Uterus (tissue), 4 donors: ENCODE measurements around the gene TMEM164. TPM values are rescaled to one million over a fixed set of nuclear protein-coding genes. Genes with fewer than 3 reads are reported as not detected.
"Not testable (repeated sequence)": the region's sequence is repeated elsewhere in the genome, so short reads cannot be mapped to it uniquely, and the experiment has no call there.

Source experiments
- DNase-seq, 2 donors: peaks; one replicate each; pipeline ENCODE4 v3.0.0-alpha.2; 2019 to 2020
- H3K27ac ChIP-seq, 2 donors: fragments of 200-600 bp; sonication (generic); 1 replicate in 1 of 2; 2 replicates in 1 of 2; pipeline ENCODE4 v1.5.1; 2016 to 2018
- H3K27me3 ChIP-seq, 2 donors: fragments of 200-600 bp; sonication (generic); one replicate each; pipeline ENCODE4 v1.5.1; 2018 to 2019; ENCODE audit warnings: control low read depth in 1 of 2
- H3K36me3 ChIP-seq, 2 donors: fragments of 200-600 bp; sonication (generic); one replicate each; pipeline ENCODE4 v1.5.1; 2019; ENCODE audit warnings: control low read depth in 1 of 2
- H3K4me1 ChIP-seq, 2 donors: fragments of 200-600 bp; sonication (generic); one replicate each; pipeline ENCODE4 v1.5.1; 2018 to 2019; ENCODE audit warnings: control low read depth in 1 of 2
- H3K4me3 ChIP-seq, 2 donors: fragments of 200-600 bp; sonication (generic); 1 replicate in 1 of 2; 2 replicates in 1 of 2; pipeline ENCODE4 v1.5.1; 2018 to 2019; ENCODE audit warnings: mild to moderate bottlenecking in 1 of 2
- H3K9me3 ChIP-seq, 2 donors: fragments of 200-600 bp; sonication (generic); one replicate each; pipeline ENCODE4 v1.5.1; 2019; ENCODE audit warnings: control low read depth in 1 of 2
- POLR2A ChIP-seq, 2 donors: fragments of 450-650 bp; IDR thresholded peaks; one replicate each; pipeline ENCODE4 v1.6.1; 2016; ENCODE audit warnings: antibody characterized with exemption in 2 of 2, mild to moderate bottlenecking in 1 of 2, moderate library complexity in 1 of 2
- intact Hi-C: fragments of 100-400 bp; cut with DNase I; formaldehyde crosslinking; loops from one replicate; pipeline ENCODE4 v1.15.1; 2023; ENCODE audit warnings: low total_unique reads
- total RNA-seq, 4 donors: library from RNA; depleted of rRNA in 3 of 4; stranded (reverse); fragments of >200 nt in 3 of 4; gene quantifications; one replicate each; pipeline versions ENCODE4 v1.1.0 to v1.2.4, GENCODE V29; 2014 to 2023
- TF ChIP-seq, protein P1 (sequence below), 4 experiments: fragments of 200-600 bp in 2 of 4; fragments of 450-650 bp in 2 of 4; sonication (generic) in 2 of 4; IDR thresholded peaks; one replicate each; pipeline ENCODE4 v1.5.1; 2016 to 2019; ENCODE audit warnings: antibody characterized with exemption in 4 of 4, mild to moderate bottlenecking in 2 of 4, moderate library complexity in 1 of 4
- donor health status: DM: yes; HTN: yes; CAD: no.

The TMEM164 gene
- total RNA-seq, 4 donors from 2014 or later, result 3.1 to 18.9 (median 11.5) TPM

DNA sequence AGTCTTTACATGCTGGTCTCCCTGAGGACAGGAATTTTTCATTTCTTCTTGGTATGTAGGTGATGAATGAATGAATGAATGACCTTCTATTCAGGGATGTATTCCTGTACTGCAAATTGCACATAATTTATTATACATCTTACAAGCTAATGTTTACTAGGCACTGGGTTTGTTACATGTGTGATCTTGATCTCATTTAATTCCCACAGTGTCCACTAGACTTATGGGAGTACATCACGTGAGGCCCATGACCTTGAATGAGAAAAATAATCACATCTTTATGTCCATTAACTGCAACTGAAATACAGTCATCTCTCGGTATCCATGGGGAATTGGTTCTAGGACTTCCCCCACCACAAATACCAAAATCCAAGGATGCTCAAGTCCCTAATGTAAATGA lies 150.3 kb downstream of the TMEM164 start:
- Histone ChIP-seq H3K4me3 (no peak overlapping the region), H3K27ac (no peak overlapping the region), H3K9me3 (no peaks in the 10 kb centered on the region), H3K36me3 (no peaks in the 10 kb centered on the region), H3K4me1 (no peaks in the 10 kb centered on the region), H3K27me3 (no peaks in the 10 kb centered on the region)
- TF ChIP-seq POLR2A (IDR thresholded peaks at IDR 0.05), result no peak
- TF ChIP-seq, protein P1, sequence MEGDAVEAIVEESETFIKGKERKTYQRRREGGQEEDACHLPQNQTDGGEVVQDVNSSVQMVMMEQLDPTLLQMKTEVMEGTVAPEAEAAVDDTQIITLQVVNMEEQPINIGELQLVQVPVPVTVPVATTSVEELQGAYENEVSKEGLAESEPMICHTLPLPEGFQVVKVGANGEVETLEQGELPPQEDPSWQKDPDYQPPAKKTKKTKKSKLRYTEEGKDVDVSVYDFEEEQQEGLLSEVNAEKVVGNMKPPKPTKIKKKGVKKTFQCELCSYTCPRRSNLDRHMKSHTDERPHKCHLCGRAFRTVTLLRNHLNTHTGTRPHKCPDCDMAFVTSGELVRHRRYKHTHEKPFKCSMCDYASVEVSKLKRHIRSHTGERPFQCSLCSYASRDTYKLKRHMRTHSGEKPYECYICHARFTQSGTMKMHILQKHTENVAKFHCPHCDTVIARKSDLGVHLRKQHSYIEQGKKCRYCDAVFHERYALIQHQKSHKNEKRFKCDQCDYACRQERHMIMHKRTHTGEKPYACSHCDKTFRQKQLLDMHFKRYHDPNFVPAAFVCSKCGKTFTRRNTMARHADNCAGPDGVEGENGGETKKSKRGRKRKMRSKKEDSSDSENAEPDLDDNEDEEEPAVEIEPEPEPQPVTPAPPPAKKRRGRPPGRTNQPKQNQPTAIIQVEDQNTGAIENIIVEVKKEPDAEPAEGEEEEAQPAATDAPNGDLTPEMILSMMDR (IDR thresholded peaks at IDR 0.05), result no peak
- intact Hi-C loops, result no loop called here
- DNase-seq, result no peak

DNA sequence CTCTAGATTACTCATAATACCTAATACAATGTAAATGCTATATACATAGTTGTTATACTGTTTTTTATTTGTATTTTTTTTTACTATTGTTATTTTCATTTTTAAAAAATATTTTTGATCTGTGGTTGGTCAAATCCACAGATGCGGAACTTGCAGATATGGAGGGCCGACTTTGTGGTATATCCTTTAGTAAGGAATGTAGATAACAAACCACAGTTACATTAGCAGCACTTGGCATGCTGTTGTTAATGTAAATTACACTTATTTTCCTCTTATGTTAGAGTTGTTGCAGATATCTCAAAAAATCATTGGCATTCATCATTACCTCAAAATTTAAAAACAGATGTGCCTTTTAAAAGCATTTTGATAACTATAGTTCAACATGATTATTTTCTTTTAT lies 151.0 kb downstream of the TMEM164 start:
- H3K27ac ChIP-seq, result no peak overlapping the region
- no peaks in the 10 kb centered on the region for H3K27me3 ChIP-seq
- H3K36me3 ChIP-seq, result no peaks in the 10 kb centered on the region
- DNase-seq, result no peak
- intact Hi-C loops, result no loop called here
- H3K4me3 ChIP-seq, result no peak overlapping the region
- no peaks in the 10 kb centered on the region for H3K9me3 ChIP-seq
- TF ChIP-seq, protein P1 (IDR thresholded peaks at IDR 0.05), result no peak
- TF ChIP-seq POLR2A (IDR thresholded peaks at IDR 0.05), result no peak
- H3K4me1 ChIP-seq, result no peaks in the 10 kb centered on the region

DNA sequence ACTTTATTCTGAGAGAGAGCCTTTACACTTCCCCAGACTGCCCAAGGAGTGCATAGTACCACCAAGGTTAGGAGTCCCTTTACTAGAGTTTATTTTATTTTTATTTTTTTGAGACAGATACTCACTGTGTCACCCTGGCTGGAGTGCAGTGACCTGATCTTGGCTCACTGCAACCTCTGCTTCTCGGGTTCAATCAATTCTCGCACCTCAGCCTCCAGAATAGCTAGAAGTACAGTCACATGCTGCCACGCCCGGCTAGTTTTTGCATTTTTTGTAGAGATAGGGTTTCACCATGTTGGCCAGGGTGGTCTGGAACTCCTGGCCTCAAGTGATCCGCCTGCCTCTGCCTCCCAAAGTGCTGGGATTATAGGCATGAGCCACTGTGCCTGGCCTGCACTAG lies 151.4 kb downstream of the TMEM164 start:
- H3K36me3 ChIP-seq, H3K9me3 ChIP-seq, H3K4me3 ChIP-seq, DNase-seq, H3K27me3 ChIP-seq, H3K4me1 ChIP-seq, H3K27ac ChIP-seq, intact Hi-C loops: not testable (repeated sequence)

DNA sequence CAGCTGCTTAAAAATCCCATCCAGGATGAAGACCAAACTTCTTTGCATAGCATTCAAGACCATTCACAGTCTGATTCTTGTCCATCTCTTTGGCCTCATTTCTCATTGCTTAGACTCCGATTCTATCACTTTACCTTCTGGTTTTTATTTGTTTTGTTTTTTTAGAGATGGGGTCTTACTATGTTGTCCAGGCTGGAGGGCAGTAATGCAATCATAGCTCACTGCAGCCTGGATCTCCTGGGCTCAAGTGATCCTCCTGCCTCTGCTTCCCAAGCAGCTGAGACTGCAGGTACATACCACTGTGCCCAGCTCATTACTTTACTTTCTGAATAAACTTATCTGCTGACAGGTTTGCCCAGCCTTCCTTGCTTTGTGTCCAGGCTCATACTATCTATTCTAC lies 152.8 kb downstream of the TMEM164 start:
- TF ChIP-seq, protein P1 (IDR thresholded peaks at IDR 0.05), result no peak
- TF ChIP-seq POLR2A (IDR thresholded peaks at IDR 0.05), result no peak
- intact Hi-C loops, result no loop called here
- Histone ChIP-seq H3K4me3 (no peak overlapping the region), H3K9me3 (no peaks in the 10 kb centered on the region), H3K27ac (no peak overlapping the region), H3K27me3 (no peaks in the 10 kb centered on the region), H3K4me1 (no peaks in the 10 kb centered on the region), H3K36me3 (no peaks in the 10 kb centered on the region)
- DNase-seq, result no peak

DNA sequence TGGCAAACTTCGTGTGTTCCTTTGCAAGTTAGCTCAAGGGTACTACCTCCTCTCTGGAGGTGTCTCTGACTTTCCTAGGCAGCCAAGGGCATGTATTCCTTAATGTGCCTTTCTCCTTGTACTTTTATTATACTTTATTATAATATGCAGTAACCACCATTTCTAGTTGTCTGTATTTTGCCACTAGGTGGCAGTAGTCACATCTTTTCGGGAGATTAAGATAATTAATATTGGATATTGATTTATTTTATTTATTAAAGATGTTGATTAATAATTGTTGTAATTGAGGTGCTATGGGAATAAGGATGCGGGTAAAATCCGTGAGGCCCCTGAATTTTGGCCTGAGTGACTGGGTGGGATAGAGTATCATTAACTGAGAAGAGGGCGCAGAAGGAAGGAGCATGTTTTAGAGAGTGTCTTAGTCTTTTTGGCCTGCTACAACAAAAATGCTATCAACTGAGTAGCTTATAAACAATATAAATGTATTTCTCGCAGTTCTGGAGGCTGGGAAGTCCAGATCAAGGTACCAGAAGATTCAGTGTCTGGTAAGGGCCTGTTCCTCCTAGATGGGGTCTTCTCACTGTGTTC lies 153.3 kb downstream of the TMEM164 start:
- no peak for TF ChIP-seq POLR2A (IDR thresholded peaks at IDR 0.05)
- TF ChIP-seq, protein P1 (IDR thresholded peaks at IDR 0.05), result peak; percentile 10 to 53 (median 40)
- Histone ChIP-seq H3K27ac (no peak overlapping the region), H3K4me1 (no peaks in the 10 kb centered on the region), H3K27me3 (no peaks in the 10 kb centered on the region), H3K4me3 (no peak overlapping the region), H3K9me3 (no peaks in the 10 kb centered on the region), H3K36me3 (no peaks in the 10 kb centered on the region)
- no peak for DNase-seq
- intact Hi-C loops, result no loop called here

DNA sequence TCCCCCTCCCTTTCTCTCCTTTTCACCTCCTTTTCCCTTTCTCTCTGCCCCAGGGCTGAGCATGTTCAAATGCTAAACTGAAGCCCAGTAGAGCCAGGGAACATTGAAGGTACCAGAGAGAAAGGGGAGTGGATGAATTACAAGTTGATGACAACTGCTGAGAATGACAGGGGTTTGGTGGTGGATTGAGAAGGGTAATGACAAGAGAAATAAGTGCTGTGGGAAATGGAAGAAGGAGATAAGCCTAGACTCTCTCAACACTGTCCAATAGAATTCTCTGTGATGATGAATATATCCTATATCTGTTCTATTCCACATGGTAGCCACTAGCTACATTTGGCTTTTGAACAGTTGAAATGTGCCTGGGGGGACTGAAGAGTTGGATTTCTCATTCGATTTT lies 154.5 kb downstream of the TMEM164 start:
- intact Hi-C loops, result no loop called here
- Histone ChIP-seq H3K36me3 (no peaks in the 10 kb centered on the region), H3K4me3 (no peak overlapping the region), H3K27me3 (no peaks in the 10 kb centered on the region), H3K9me3 (no peaks in the 10 kb centered on the region), H3K4me1 (no peaks in the 10 kb centered on the region), H3K27ac (no peak overlapping the region)
- DNase-seq, result no peak
- TF ChIP-seq, protein P1 (IDR thresholded peaks at IDR 0.05), result no peak
- no peak for TF ChIP-seq POLR2A (IDR thresholded peaks at IDR 0.05)
